Stimulated activated CD8-positive, alpha-beta memory T cell treated with anti-CD3 and anti-CD28 coated beads, Interleukin-2, amount 100 ng/mL, for 1 hour (primary cell): ENCODE data around the gene USP47.

Experiments used
- DNase-seq, 2 donors: peaks; one replicate each; pipeline ENCODE4 v3.0.0-alpha.2; 2020; ENCODE audit warnings: low read depth in 2 of 2

USP47 gene

GRCh38 chr11:11864803-11865202 lies 23.0 kb downstream of the USP47 start:
- DNase-seq = no peak

- no peak for DNase-seq
These were observed 23.7 kb downstream of the USP47 start for GRCh38 chr11:11865449-11865848.

DNA sequence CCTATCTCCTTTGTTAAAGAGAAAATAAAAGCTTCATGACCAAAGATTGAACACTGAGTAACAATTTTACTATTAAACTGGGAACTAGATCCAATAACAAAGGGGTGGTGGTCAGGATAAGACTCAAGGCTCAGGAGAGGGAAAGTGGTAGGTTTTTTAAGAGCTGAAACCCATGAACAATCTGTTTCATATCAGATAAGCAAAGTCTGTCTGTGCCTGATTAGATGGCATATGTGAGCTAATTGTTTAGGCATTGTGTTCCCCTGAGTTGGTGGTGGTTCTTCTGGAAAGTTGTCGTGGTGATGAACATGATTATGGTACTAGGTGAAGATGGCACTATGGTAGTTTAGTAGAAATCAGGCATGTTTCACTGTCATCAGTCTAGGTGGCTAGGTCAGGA lies 24.4 kb downstream of the USP47 start:
- no peak for DNase-seq

- DNase-seq = no peak
These were observed 25.9 kb downstream of the USP47 start for GRCh38 chr11:11867720-11868119.

DNA sequence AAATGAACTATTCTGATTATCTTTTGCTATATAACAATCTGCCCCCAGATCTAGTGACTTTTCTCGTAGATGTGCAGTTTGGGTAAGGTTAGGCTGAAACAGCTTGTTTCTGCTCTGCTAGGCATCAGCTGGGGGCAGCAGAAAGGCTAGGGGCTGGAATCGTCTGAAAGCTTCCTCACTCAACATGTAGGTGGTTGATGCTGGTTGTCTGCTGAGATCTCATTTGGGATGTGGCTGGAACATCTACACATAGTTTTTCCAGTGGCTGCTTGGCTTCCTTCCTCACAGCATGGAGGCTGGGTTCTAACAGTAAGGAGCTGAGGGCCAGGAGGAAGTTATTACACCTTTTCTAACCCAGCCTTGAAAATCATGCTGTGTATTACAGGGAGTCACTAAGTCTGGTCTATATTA lies 30.2 kb downstream of the USP47 start:
- DNase-seq = no peak

DNA sequence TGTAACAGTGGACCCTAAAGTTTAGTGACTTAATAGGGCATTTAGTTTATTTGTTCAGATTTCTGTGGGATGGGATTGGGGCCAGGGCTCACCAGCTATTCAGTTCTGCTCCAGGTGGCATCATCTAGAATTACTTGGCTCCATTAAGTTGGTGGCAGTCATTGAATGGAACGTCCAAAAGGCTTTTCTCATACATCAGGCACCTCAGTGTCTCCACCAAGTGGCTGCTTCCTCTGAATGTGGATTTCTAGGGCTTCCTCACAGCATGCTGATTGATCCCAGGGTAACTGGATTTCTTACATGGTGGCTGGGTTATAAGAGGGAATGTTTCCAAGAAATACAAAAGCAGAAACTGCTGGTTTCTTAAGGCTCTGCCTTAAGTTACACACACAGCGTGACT lies 34.7 kb downstream of the USP47 start:
- no peak for DNase-seq

DNA sequence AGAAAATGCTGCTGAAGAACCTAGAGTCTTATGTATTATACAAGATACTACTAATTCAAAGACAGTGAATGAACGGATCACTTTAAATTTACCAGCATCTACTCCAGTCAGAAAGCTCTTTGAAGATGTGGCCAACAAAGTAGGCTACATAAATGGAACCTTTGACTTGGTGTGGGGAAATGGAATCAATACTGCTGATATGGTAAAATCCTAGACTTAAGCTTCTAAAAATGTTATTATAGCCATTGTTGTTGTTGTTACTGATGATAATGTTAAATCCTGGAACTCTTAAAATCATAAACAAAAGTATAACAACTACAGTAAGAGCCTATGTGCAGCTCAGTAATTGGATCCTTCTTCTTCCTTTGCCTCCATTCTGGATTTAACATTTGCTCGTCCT lies 38.4 kb downstream of the USP47 start:
- DNase-seq = no peak

DNA sequence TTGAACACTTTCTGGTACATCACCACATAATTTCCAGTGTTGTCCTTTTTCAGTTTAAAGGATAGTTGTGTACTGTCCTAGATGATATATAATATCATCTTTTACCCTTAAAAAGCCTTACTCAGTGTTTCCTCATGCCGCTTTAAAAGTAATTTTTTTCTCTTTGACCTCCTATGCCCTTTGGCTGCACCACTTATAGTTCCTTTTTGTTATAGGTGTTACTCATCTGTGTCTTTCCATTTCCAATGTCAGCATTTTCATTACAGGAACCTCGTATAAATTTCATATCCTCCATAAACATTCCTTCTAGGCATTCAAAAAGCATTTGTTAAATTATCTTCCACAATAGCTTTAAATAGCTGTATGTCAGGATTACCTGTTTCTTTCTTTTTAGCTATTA lies 40.8 kb downstream of the USP47 start:
- DNase-seq = no peak

DNA sequence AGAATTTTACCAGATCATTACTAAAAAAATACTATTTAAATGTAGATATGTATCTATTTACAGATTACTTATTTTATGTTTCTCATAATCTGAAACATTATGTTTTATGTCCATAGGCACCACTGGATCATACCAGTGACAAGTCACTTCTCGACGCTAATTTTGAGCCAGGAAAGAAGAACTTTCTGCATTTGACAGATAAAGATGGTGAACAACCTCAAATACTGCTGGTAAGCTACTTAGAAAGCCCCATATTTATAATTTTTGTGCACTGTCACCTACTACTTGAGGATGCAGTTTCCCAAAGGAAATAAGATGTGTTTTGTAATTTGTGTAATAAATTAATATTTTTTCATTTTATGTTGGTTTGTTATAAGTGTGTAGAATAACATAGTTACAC lies 42.6 kb downstream of the USP47 start:
- no peak for DNase-seq

GRCh38 chr11:11884774-11885481 lies 43.2 kb downstream of the USP47 start:
- no peak for DNase-seq

GRCh38 chr11:11894486-11894885 lies 52.7 kb downstream of the USP47 start:
- no peak for DNase-seq

- no peak for DNase-seq
These were observed 53.9 kb downstream of the USP47 start for GRCh38 chr11:11895672-11896071.

- no peak for DNase-seq
These were observed 56.9 kb downstream of the USP47 start for GRCh38 chr11:11898648-11899047.

GRCh38 chr11:11899401-11899800 lies 57.6 kb downstream of the USP47 start:
- DNase-seq = no peak

DNA sequence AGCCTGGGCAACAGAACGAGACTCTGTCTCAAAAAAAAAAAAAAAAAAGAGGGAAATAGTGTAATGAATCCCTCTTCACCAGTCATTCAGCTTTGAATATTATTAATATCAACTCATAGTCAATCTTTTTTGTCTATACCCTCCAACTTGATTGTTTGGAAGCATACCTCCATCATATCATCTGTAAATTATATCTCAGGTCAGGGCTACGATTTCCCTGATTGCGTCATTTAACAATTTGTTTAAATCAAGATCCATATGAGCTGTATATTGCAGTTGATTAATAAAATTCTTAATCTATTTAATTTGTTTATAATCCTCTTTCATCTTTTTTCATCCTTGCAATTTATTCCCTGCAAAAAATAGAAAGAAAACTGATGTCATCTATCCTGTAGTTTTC lies 60.2 kb downstream of the USP47 start:
- no peak for DNase-seq

- no peak for DNase-seq
These were observed 68.0 kb downstream of the USP47 start for GRCh38 chr11:11909727-11910126.

DNA sequence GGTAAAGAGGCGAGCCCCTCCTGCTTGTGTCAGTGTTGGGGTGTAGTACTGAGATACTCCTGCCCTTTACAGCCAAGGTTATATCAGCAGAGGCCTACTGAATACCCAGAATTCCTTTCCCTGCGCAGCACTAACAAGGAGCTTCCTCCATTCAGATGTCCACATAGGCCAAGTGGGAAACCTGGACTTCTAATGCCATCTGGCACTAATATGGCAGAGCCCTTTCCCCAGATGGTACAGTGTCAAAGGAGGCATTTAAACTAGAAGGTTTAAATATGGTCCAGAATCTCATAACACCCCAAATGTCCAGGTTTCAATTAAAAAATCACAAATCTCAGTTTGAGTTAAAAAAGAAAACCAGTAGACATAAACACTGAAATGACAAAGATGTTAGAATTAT lies 68.8 kb downstream of the USP47 start:
- DNase-seq = no peak

- DNase-seq = no peak
These were observed 71.6 kb downstream of the USP47 start for GRCh38 chr11:11913395-11913794.

DNA sequence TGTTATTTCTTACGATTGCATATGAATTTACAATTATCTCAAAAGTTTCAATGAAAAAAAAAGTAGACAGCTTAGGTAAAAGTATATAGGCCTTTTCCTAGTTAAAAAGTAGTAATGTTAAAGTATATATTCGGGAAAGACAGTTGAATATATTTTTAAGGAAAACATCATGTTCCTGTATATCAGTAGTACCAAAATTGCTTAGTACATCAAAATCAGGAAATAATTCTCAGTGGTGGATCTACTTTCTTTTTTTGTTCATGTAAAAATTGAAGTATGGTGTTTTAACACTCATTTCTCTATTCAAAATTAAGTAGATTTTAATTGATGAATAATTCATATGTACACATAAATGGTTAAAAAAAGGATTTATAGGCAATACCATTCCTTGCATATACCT lies 73.9 kb downstream of the USP47 start:
- no peak for DNase-seq

- DNase-seq = no peak
These were observed 75.2 kb downstream of the USP47 start for GRCh38 chr11:11916981-11917399.

DNA sequence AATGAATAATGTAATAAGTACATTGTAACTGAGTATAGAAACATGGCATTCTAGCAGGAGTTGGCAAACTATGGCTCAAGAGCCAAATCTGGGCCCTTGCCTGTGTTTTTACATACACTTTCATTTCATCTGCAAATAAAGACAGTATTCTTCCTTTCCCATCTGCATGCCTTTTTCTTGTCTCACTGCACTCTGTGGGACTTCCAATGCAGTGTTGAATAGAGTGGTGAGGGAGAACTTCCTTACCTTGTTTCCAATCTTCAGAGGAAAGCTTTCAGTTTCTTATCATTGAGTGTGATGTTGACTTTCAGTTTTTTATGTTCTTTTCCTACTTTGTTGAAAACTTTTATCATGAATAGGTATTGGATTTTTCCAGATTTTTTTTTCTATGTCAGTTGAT lies 82.1 kb downstream of the USP47 start:
- no peak for DNase-seq

GRCh38 chr11:11929920-11930319 lies 88.1 kb downstream of the USP47 start:
- DNase-seq = no peak

DNA sequence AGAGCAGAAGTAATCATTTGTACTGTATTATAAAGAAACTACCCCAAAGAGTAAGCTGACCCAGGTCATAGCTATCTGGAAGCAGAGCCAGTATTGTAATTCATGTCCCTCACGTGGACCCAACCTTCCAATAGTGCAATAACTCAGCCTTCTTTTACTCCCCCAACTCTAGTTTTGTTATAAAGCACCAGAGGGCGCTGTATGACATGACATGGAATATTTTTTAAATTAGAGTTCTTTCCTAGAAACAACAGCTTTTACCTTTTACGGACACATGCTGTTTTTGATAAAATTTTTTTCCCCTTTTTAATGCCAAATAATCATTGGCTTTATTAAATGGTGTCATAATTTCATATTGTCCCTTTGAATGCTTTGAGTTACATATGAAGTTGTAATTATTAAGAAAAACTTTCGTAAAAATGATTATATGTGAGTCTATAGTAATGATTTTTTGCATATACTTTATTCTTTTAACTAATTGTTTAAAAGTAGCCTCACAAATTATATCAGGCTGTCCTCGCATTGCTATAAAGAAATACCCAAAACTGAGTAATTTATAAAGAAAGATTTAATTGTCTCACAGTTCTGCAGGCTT lies 89.8 kb downstream of the USP47 start:
- no peak for DNase-seq

- no peak for DNase-seq
These were observed 93.8 kb downstream of the USP47 start for GRCh38 chr11:11935536-11935935.
